Heart left ventricle (tissue), 16 donors: ENCODE measurements around the gene ATP1B3. TPM values are rescaled to one million over a fixed set of nuclear protein-coding genes. Genes with fewer than 3 reads are reported as not detected.

Experiments
- ATAC-seq, 4 donors: fragments of 200-7000 bp; cut with Tn5 transposase; one replicate each; pipeline ENCODE4 v1.9.1; 2020 to 2022; ENCODE audit warnings: moderate library complexity in 4 of 4, mild to moderate bottlenecking in 3 of 4, moderate number of reproducible peaks in 1 of 4
- DNase-seq, 5 donors: peaks; one replicate each; pipeline ENCODE4 v3.0.0-alpha.2; 2020
- H3K27ac ChIP-seq, 12 donors: fragments of 200-600 bp; sonication (generic) in 4 of 12; one replicate each; pipeline versions ENCODE4 v1.5.0 to v1.8.0; 2016 to 2022; ENCODE audit warnings: mild to moderate bottlenecking in 2 of 12
- H3K27me3 ChIP-seq, 9 donors: fragments of 200-600 bp; sonication (generic) in 2 of 9; one replicate each; pipeline versions ENCODE4 v1.5.1 to v1.8.0; 2016 to 2022; ENCODE audit warnings: mild to moderate bottlenecking in 3 of 9
- H3K36me3 ChIP-seq, 9 donors: fragments of 200-600 bp; sonication (generic) in 2 of 9; one replicate each; pipeline versions ENCODE4 v1.5.0 to v1.8.0; 2018 to 2022; ENCODE audit warnings: mild to moderate bottlenecking in 2 of 9
- H3K4me1 ChIP-seq, 12 donors: fragments of 200-600 bp; sonication (generic) in 4 of 12; one replicate each; pipeline versions ENCODE4 v1.5.0 to v1.8.0; 2016 to 2022; ENCODE audit warnings: mild to moderate bottlenecking in 3 of 12
- H3K4me3 ChIP-seq, 12 donors: fragments of 200-600 bp; sonication (generic) in 4 of 12; one replicate each; pipeline versions ENCODE4 v1.5.0 to v1.8.0; 2017 to 2022; ENCODE audit warnings: mild to moderate bottlenecking in 9 of 12, moderate library complexity in 4 of 12
- H3K9me3 ChIP-seq, 12 donors: fragments of 200-600 bp; sonication (generic) in 4 of 12; one replicate each; pipeline versions ENCODE4 v1.5.0 to v1.8.0; 2016 to 2022; ENCODE audit warnings: mild to moderate bottlenecking in 1 of 12
- CTCF ChIP-seq, 12 donors: fragments of 200-600 bp; sonication (generic) in 4 of 12; IDR thresholded peaks; one replicate each; pipeline versions ENCODE4 v1.5.0 to v1.8.0; 2018 to 2022; ENCODE audit warnings: antibody characterized with exemption in 12 of 12, mild to moderate bottlenecking in 5 of 12
- POLR2A ChIP-seq, 2 donors: fragments of 450-650 bp; IDR thresholded peaks; one replicate each; pipeline ENCODE4 v1.6.1; 2017; ENCODE audit warnings: antibody characterized with exemption in 2 of 2, mild to moderate bottlenecking in 2 of 2, moderate library complexity in 2 of 2
- WGBS, 4 donors: extraction: QIAGEN DNeasy Blood & Tissue Kit in 2 of 4; methylation state at CpG; one replicate each; pipeline versions ENCODE4 v1.1.5 to v1.1.7; 2013 to 2018; 5-methylcytosine and 5-hydroxymethylcytosine counted together
- intact Hi-C, 10 donors: fragments of 100-400 bp; cut with DNase I; formaldehyde crosslinking; loops; one replicate each; pipeline versions ENCODE4 v1.11.1 to v1.14.2; 2022
- polyA plus RNA-seq, 2 donors: library from polyadenylated mRNA; stranded (reverse); fragments of 200-250 nt; gene quantifications; one replicate each; pipeline ENCODE4 v1.2.3, GENCODE V29; 2013
- total RNA-seq, 9 donors: library from RNA; depleted of rRNA in 2 of 9; stranded (reverse); fragments of >200 nt in 2 of 9; fragmentation: NEBNext Ultra II Directional in 3 of 9; extraction: Animal tissue kit (Norgen Biotek cat#: 25700) in 3 of 9; gene quantifications; one replicate each; pipeline versions ENCODE4 v1.1.0 to v1.2.4, GENCODE V29; 2016 to 2023
- donor health status: ischemic (EF 13 %, LVEDD 7.1; RV severe dilation, severe dysfunction).
- donor health status: healthy with polysubstance abuse.
- donor health status: DM: no; HTN: yes; CAD: no.
- donor health status: DM: no; HTN: no; CAD: no.
- donor health status: ischemic (EF 25% LVEDD 6.9; RV normal size, moderate dysfunction).
- donor health status: ischemic (EF 25% LVEDD 5.7; RV mildly dilated, moderate dysfunction).
- donor health status: healthy.
- donor health status: DM: yes; HTN: yes; CAD: no.
- donor health status: ischemic (EF 35%, LVEDD 5.7; RV mildly dilated, moderate dysfunction).
- donor health status: nonischemic (EF 11% LVEDD 7.7; RV severe dilation, severe dysfunction).
- donor health status: DM: yes; HTN: yes; CAD: no.
- donor health status: PGD.
- donor health status: ischemic (EF 29% LVEDD 5.4; RV normal size, mild dysfunction).
- donor health status: nonischemic (EF 23%, LVEDD 6.1; RV moderate dilation, normal function).

Gene ATP1B3
- total and polyA plus RNA-seq, 11 donors, result 19.1 to 90.0 (median 46.1) TPM

GRCh38 chr3:141959589-141960554, 83.4 kb downstream of the ATP1B3 start:
- Histone ChIP-seq H3K4me1 (peaks cover 0 to 16% (median 0%) of the 10 kb centered on the region in 12 donors), H3K27me3 (no peaks in the 10 kb centered on the region), H3K36me3 (peaks cover 0 to 59% (median 14%) of the 10 kb centered on the region in 9 donors), H3K27ac (peak overlapping the region; percentile 1 to 65 (median 32)), H3K9me3 (no peaks in the 10 kb centered on the region), H3K4me3 (no peak overlapping the region)
- ATAC-seq (peak in 2 of 4 donors; percentile 22 to 42), DNase-seq (no peak)
- WGBS, 4 donors, result 63 to 72% (median 72%) methylated on average over 8 of the region's 8 CpGs
- intact Hi-C loops, result loop anchor here in 5 of 10 donors (5.0 kb wide), 2 partner anchors 317 to 322 kb away; no protein-coding TSS in a partner anchor
- TF ChIP-seq POLR2A (IDR thresholded peaks at IDR 0.05), result no peak
- TF ChIP-seq CTCF (IDR thresholded peaks at IDR 0.05), result no peak

GRCh38 chr3:141960731-141961130, 84.3 kb downstream of the ATP1B3 start:
- DNase-seq (no peak), ATAC-seq (peak in 2 of 4 donors; percentile 37 to 58)
- peak overlapping the region in 8 of 12 donors; percentile 2 to 65 (median 40) for H3K27ac ChIP-seq
- H3K27me3 ChIP-seq, result no peaks in the 10 kb centered on the region
- no peaks in the 10 kb centered on the region for H3K9me3 ChIP-seq
- no peak overlapping the region for H3K4me3 ChIP-seq
- peaks cover 0 to 16% (median 0%) of the 10 kb centered on the region in 12 donors for H3K4me1 ChIP-seq
- TF ChIP-seq POLR2A (IDR thresholded peaks at IDR 0.05), result no peak
- peaks cover 0 to 59% (median 14%) of the 10 kb centered on the region in 9 donors for H3K36me3 ChIP-seq
- 76 to 81% (median 81%) methylated on average over 3 of the region's 3 CpGs for WGBS, 4 donors
- intact Hi-C loops, result loop anchor here in 5 of 10 donors (5.0 kb wide), 2 partner anchors 317 to 322 kb away; no protein-coding TSS in a partner anchor

- TF ChIP-seq CTCF (IDR thresholded peaks at IDR 0.05), result no peak
- no peak for TF ChIP-seq POLR2A (IDR thresholded peaks at IDR 0.05)
- 89 to 98% (median 94%) methylated on average over 4 of the region's 4 CpGs for WGBS, 4 donors
- H3K4me3 ChIP-seq, result no peak overlapping the region
- intact Hi-C loops, result loop anchor here in 8 of 10 donors (1.0 to 5.0 kb wide), 5 partner anchors 314 to 319 kb away; no protein-coding TSS in a partner anchor
- H3K27me3 ChIP-seq, result no peaks in the 10 kb centered on the region
- H3K9me3 ChIP-seq, result no peaks in the 10 kb centered on the region
- no peak for ATAC-seq
- DNase-seq, result no peak
- no peak overlapping the region for H3K27ac ChIP-seq
- H3K4me1 ChIP-seq, result peaks cover 0 to 16% (median 0%) of the 10 kb centered on the region in 12 donors
- H3K36me3 ChIP-seq, result peaks cover 0 to 49% (median 13%) of the 10 kb centered on the region in 9 donors
These were observed 86.9 kb downstream of the ATP1B3 start for GRCh38 chr3:141963301-141963700.

- no peak overlapping the region for H3K4me3 ChIP-seq
- no peak for TF ChIP-seq CTCF (IDR thresholded peaks at IDR 0.05)
- no peak for TF ChIP-seq POLR2A (IDR thresholded peaks at IDR 0.05)
- WGBS, 4 donors, result 81 to 94% (median 86%) methylated on average over 1 of the region's 1 CpG
- peaks cover 0 to 44% (median 6%) of the 10 kb centered on the region in 9 donors for H3K36me3 ChIP-seq
- no peaks in the 10 kb centered on the region for H3K27me3 ChIP-seq
- ATAC-seq (no peak), DNase-seq (no peak)
- intact Hi-C loops, result no loop called here
- peaks cover 0 to 5% (median 0%) of the 10 kb centered on the region in 12 donors for H3K4me1 ChIP-seq
- no peaks in the 10 kb centered on the region for H3K9me3 ChIP-seq
- no peak overlapping the region for H3K27ac ChIP-seq
These were observed 89.0 kb downstream of the ATP1B3 start for GRCh38 chr3:141965471-141965870.
